Measurements from ENCODE around the gene MBNL1. TPM values are rescaled to one million over a fixed set of nuclear protein-coding genes. Genes with fewer than 3 reads are reported as not detected.
A peak's percentile ranks its signal among the peaks of the same experiment; 100 is the strongest.

The MBNL1 gene
- total and polyA plus RNA-seq, 2 of the 13 experiments (the other 11 are each of a cell fraction or from before 2014, with no cell fraction given): 27.1 to 55.4 TPM

DNA sequence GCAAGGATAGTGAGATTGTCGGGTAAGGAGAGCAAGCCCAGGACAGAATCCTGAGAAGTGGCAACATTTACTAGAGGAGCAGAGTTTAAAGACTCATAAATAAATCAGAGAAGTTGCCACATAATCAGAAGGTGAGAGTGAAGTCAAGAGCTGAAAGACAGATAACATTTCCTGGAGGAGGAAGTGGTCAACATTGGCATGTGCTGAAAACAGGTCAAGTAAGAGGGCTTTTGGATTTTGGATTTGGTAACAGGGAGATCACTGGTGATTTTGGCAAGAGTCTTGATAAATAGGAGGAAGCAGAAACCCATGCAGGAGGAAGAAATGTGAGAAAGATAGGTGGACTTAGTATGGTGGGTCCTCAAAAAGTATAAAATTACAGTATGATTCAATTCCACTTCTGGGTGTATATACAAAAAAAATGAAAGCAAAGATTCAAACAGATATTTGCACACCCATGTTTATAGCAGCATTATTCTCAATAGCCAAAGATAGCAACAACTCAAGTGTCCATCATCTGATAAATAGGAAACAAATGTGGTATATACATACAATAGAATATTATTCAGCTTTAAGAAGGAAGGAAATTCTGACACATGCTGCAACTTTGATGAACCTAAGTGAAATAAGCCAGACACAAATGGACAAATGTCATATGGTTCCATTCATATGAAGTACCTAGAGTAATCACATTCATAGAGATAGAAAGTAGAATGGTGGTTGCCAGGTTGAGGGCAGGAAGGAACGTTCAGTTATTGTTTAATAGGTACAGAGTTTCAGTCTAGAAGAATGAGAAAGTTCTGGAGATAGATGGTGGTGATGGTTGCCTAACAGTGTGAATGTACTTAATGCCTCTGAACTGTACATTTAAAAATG lies 27.3 kb upstream of the MBNL1 start (continued):
- TF ChIP-seq ZFP36L1 (CRISPR knock-in tag; IDR thresholded peaks at IDR 0.05) (no peak), ZNF331 (CRISPR knock-in tag; IDR thresholded peaks at IDR 0.05) (no peak), ZNF367 (CRISPR knock-in tag; IDR thresholded peaks at IDR 0.05; ENCODE audit: borderline replicate concordance) (no peak), DMAP1 (CRISPR knock-in tag; IDR thresholded peaks at IDR 0.05) (no peak)

DNA sequence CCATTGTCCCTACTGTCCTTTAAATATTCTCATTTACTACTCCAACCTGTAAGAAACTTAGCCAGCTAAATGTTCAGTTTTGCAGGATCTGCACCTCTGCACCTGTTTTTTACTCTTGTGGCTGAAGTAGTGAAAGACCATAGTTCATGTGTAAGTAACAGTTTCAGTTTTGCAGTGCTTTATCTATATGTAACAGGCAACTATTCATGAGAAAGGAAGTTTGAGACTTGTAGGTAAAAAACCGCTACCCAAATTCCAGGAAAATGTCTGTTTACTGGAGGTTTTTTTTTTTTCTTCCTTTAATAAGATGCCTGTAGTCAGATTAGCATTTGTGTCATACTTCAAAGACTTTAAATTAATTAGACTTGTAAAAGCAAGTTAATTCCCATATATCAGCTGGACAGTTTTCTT lies 25.4 kb upstream of the MBNL1 start:
- 5% methylated on average over 1 of the region's 1 CpG for WGBS (ENCODE audit: low lambda C conversion rate)
- H2AFZ ChIP-seq (ENCODE audit: low read length): no peak overlapping the region
- in situ Hi-C loops (cut with HindIII; ENCODE audit: extremely low pct_ligation_motif_present, low pct_unique_long_range_greater_than_20kb): no loop called here
- no peaks in the 10 kb centered on the region for H3K27me3 ChIP-seq (ENCODE audit: control insufficient read depth in 1 of 2, insufficient read depth in 2 of 2, low read length in 2 of 2)
- TF ChIP-seq SAP130 (CRISPR knock-in tag; IDR thresholded peaks at IDR 0.05; ENCODE audit: low read depth) (peak; percentile 13; the same call in 1 of the 2 replicates), NPAS2 (CRISPR knock-in tag; IDR thresholded peaks at IDR 0.05; ENCODE audit: borderline replicate concordance) (no peak), TGIF2 (CRISPR knock-in tag; IDR thresholded peaks at IDR 0.05) (no peak), KDM1A (CRISPR knock-in tag; IDR thresholded peaks at IDR 0.05) (no peak), ZNF556 (CRISPR knock-in tag; IDR thresholded peaks at IDR 0.05; ENCODE audit: borderline replicate concordance) (no peak), ZNF441 (CRISPR knock-in tag; IDR thresholded peaks at IDR 0.05; ENCODE audit: borderline replicate concordance) (no peak), PHF21A (CRISPR knock-in tag; IDR thresholded peaks at IDR 0.05) (no peak), ZNF589 (CRISPR knock-in tag; conservative IDR thresholded peaks at IDR 0.05) (no peak), CHD2 (IDR thresholded peaks at IDR 0.05; ENCODE audit: low read depth, low read length) (no peak), TMF1 (CRISPR knock-in tag; IDR thresholded peaks at IDR 0.05; ENCODE audit: low read depth) (no peak), ZNF280B (CRISPR knock-in tag; IDR thresholded peaks at IDR 0.05; ENCODE audit: borderline replicate concordance) (no peak), ZNF644 (CRISPR knock-in tag; IDR thresholded peaks at IDR 0.05; ENCODE audit: low read depth) (no peak), ZNF232 (CRISPR knock-in tag; IDR thresholded peaks at IDR 0.05; ENCODE audit: borderline replicate concordance) (peak; percentile 58; the same call in 1 of the 2 replicates), SATB2 (CRISPR knock-in tag; IDR thresholded peaks at IDR 0.05) (no peak)
- TF ChIP-seq, protein P1, sequence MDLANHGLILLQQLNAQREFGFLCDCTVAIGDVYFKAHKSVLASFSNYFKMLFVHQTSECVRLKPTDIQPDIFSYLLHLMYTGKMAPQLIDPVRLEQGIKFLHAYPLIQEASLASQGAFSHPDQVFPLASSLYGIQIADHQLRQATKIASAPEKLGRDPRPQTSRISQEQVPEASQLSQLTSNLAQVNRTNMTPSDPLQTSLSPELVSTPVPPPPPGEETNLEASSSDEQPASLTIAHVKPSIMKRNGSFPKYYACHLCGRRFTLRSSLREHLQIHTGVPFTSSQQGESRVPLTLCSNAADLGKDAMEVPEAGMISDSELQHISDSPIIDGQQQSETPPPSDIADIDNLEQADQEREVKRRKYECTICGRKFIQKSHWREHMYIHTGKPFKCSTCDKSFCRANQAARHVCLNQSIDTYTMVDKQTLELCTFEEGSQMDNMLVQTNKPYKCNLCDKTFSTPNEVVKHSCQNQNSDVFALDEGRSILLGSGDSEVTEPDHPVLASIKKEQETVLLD (CRISPR knock-in tag; IDR thresholded peaks at IDR 0.05; ENCODE audit: low read depth): no peak
- H3K4me3 ChIP-seq (replicated peaks in 1 of 3; ENCODE audit: insufficient read depth in 1 of 3, low read depth in 2 of 3, low read length in 3 of 3): peak overlapping the region in 1 of 3 experiments; percentile 19; a peak in 1 of 6 replicates
- peaks cover 22% of the 10 kb centered on the region for H3K4me1 ChIP-seq (ENCODE audit: insufficient read depth, low read length)
- CTCF ChIA-PET (ENCODE audit: low intra/inter-chr PET ratio, low total read pairs): no interaction called here
- H3K79me2 ChIP-seq (ENCODE audit: insufficient read depth, low read length): no peaks in the 10 kb centered on the region
- FAIRE-seq (no peak), DNase-seq (ENCODE audit: low spot score) (peak; percentile 10), ATAC-seq (peak; percentile 80)
- H3K4me2 ChIP-seq (ENCODE audit: low read depth, low read length): peak overlapping the region; percentile 72
- no peak overlapping the region for H3K9ac ChIP-seq (ENCODE audit: insufficient read depth, low read depth, low read length)
- H3K36me3 ChIP-seq (replicated peaks in 1 of 2; ENCODE audit: control insufficient read depth in 1 of 2, insufficient read depth in 2 of 2, low read length in 2 of 2): no peaks in the 10 kb centered on the region
- no peaks in the 10 kb centered on the region for H3K9me3 ChIP-seq (ENCODE audit: low read length)
- H3K27ac ChIP-seq (ENCODE audit: extremely low read length, insufficient read depth, low read length): peak overlapping the region; percentile 69
- intact Hi-C loops (cut with micrococcal nuclease; ENCODE audit: unreplicated experiment): no loop called here
- POLR2A ChIA-PET: interaction anchor here (0.8 to 1.1 kb wide), 2 partner anchors 16 to 26 kb away, joined by 4 to 5 read pairs; partner anchors contain the start of gene MBNL1
- no TSS peak for BruUV-seq (replicated peaks)
- no peaks in the 10 kb centered on the region for H4K20me1 ChIP-seq (ENCODE audit: insufficient read depth, low read length)
